SK-N-SH (cell line): ENCODE data around the gene VOPP1.

Experiments used
- EP300 ChIP-seq, 2 experiments: IDR thresholded peaks; 2 replicates each; pipeline versions ENCODE4 v1.4.0 to v1.6.1; 2012; ENCODE audit warnings: borderline replicate concordance in 1 of 2, low read depth in 1 of 2, low read length in 1 of 2
- EZH2phosphoT487 ChIP-seq: fragments of 200-600 bp; sonication (generic); IDR thresholded peaks from 2 replicates; pipeline ENCODE4 v1.6.1; 2017; ENCODE audit warnings: low read depth, mixed run types, mild to moderate bottlenecking, antibody characterized with exemption, moderate library complexity, borderline replicate concordance
- GATA2 ChIP-seq: sonication (generic); formaldehyde crosslinking; IDR thresholded peaks from 2 replicates; pipeline ENCODE4 v1.5.0; 2020; ENCODE audit warnings: mild to moderate bottlenecking, missing genetic modification reagents
- MEF2A ChIP-seq: IDR thresholded peaks from 2 replicates; pipeline ENCODE4 v1.4.0; 2012; ENCODE audit warnings: low read depth, borderline replicate concordance
- NRF1 ChIP-seq: IDR thresholded peaks from 2 replicates; pipeline ENCODE4 v1.6.1; 2012; ENCODE audit warnings: low read depth, mild to moderate bottlenecking, low read length
- POLR2AphosphoS5 ChIP-seq: IDR thresholded peaks from 2 replicates; pipeline ENCODE4 v1.6.1; 2012; ENCODE audit warnings: low read depth, low read length
- TEAD4 ChIP-seq: IDR thresholded peaks from 2 replicates; pipeline ENCODE4 v1.4.0; 2012; ENCODE audit warnings: mild to moderate bottlenecking, borderline replicate concordance; ENCODE audit not compliant: insufficient read depth
- YY1 ChIP-seq: IDR thresholded peaks from 2 replicates; pipeline ENCODE4 v1.4.0; 2012; ENCODE audit warnings: low read depth, mild to moderate bottlenecking
- TF ChIP-seq, protein P1 (sequence below): fragments of 200-600 bp; sonication (generic); IDR thresholded peaks from 2 replicates; pipeline ENCODE4 v1.6.1; 2017; ENCODE audit warnings: antibody characterized with exemption, mild to moderate bottlenecking, moderate library complexity
- TF ChIP-seq, protein P2 (sequence below): IDR thresholded peaks from 2 replicates; pipeline ENCODE4 v1.6.1; 2012; ENCODE audit warnings: mild to moderate bottlenecking, low read depth, low read length, moderate library complexity
- TF ChIP-seq, protein P3 (sequence below): IDR thresholded peaks from 2 replicates; pipeline ENCODE4 v1.4.0; 2012; ENCODE audit warnings: low read depth
- TF ChIP-seq, protein P4 (sequence below): fragments of 150-350 bp; IDR thresholded peaks from 2 replicates; pipeline ENCODE4 v1.6.1; 2016; ENCODE audit warnings: mild to moderate bottlenecking, low read depth, low read length

DNA sequence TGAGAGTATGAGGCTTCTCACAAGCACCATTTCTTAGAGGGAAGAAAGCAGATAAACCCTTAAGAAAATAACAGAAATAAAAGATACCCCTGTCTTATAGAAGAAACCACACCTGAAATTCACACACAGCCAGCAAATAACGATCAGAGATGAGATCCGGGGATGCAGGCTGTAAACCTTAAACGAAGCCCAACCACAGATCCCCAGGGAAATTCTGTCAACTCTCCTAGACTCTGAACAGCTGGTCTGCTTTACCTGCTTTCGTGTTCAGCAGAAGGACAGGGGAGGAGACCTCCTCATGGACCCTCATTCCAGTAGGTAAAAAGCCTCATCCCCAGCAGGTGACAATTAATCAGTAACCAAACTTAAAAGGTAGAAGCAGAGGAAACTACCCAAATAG lies 45.0 kb downstream of the VOPP1 start:
- TF ChIP-seq, protein P1, sequence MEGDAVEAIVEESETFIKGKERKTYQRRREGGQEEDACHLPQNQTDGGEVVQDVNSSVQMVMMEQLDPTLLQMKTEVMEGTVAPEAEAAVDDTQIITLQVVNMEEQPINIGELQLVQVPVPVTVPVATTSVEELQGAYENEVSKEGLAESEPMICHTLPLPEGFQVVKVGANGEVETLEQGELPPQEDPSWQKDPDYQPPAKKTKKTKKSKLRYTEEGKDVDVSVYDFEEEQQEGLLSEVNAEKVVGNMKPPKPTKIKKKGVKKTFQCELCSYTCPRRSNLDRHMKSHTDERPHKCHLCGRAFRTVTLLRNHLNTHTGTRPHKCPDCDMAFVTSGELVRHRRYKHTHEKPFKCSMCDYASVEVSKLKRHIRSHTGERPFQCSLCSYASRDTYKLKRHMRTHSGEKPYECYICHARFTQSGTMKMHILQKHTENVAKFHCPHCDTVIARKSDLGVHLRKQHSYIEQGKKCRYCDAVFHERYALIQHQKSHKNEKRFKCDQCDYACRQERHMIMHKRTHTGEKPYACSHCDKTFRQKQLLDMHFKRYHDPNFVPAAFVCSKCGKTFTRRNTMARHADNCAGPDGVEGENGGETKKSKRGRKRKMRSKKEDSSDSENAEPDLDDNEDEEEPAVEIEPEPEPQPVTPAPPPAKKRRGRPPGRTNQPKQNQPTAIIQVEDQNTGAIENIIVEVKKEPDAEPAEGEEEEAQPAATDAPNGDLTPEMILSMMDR: no peak
- no peak for TF ChIP-seq POLR2AphosphoS5
- TF ChIP-seq, protein P2, sequence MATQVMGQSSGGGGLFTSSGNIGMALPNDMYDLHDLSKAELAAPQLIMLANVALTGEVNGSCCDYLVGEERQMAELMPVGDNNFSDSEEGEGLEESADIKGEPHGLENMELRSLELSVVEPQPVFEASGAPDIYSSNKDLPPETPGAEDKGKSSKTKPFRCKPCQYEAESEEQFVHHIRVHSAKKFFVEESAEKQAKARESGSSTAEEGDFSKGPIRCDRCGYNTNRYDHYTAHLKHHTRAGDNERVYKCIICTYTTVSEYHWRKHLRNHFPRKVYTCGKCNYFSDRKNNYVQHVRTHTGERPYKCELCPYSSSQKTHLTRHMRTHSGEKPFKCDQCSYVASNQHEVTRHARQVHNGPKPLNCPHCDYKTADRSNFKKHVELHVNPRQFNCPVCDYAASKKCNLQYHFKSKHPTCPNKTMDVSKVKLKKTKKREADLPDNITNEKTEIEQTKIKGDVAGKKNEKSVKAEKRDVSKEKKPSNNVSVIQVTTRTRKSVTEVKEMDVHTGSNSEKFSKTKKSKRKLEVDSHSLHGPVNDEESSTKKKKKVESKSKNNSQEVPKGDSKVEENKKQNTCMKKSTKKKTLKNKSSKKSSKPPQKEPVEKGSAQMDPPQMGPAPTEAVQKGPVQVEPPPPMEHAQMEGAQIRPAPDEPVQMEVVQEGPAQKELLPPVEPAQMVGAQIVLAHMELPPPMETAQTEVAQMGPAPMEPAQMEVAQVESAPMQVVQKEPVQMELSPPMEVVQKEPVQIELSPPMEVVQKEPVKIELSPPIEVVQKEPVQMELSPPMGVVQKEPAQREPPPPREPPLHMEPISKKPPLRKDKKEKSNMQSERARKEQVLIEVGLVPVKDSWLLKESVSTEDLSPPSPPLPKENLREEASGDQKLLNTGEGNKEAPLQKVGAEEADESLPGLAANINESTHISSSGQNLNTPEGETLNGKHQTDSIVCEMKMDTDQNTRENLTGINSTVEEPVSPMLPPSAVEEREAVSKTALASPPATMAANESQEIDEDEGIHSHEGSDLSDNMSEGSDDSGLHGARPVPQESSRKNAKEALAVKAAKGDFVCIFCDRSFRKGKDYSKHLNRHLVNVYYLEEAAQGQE: no peak
- no peak for TF ChIP-seq GATA2
- no peak for TF ChIP-seq YY1
- no peak for TF ChIP-seq MEF2A
- TF ChIP-seq, protein P3, sequence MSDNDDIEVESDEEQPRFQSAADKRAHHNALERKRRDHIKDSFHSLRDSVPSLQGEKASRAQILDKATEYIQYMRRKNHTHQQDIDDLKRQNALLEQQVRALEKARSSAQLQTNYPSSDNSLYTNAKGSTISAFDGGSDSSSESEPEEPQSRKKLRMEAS: no peak
- no peak for TF ChIP-seq TEAD4
- TF ChIP-seq EZH2phosphoT487: no peak
- no peak for TF ChIP-seq EP300 (IDR thresholded peaks at IDR 0.05; ENCODE audit: borderline replicate concordance in 1 of 2, low read depth in 1 of 2, low read length in 1 of 2)
- no peak for TF ChIP-seq NRF1
- TF ChIP-seq, protein P4, sequence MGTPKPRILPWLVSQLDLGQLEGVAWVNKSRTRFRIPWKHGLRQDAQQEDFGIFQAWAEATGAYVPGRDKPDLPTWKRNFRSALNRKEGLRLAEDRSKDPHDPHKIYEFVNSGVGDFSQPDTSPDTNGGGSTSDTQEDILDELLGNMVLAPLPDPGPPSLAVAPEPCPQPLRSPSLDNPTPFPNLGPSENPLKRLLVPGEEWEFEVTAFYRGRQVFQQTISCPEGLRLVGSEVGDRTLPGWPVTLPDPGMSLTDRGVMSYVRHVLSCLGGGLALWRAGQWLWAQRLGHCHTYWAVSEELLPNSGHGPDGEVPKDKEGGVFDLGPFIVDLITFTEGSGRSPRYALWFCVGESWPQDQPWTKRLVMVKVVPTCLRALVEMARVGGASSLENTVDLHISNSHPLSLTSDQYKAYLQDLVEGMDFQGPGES: no peak
